Calu3 (cell line): ENCODE measurements around the gene SNTG2. TPM values are rescaled to one million over a fixed set of nuclear protein-coding genes. Genes with fewer than 3 reads are reported as not detected.

ENCODE experiments used
- BruUV-seq: library from RNA; stranded (reverse); fragments of 400-500 nt; replicated peaks from 2 replicates; lab custom pipeline; 2021; lab: Mats Ljungman, UMichigan
- CTCF ChIA-PET: fragments of 300-600 bp; sonication (Branson Sonifier 250); formaldehyde crosslinking; loops from one replicate; lab custom pipeline; 2022; ENCODE audit warnings: antibody characterized with exemption; lab: Charles Lee
- DNase-seq: peaks from one replicate; pipeline ENCODE4 v3.0.0; 2022
- H3K27ac Mint-ChIP-seq: one replicate; pipeline ENCODE4 v1.8.0; 2022; ENCODE audit warnings: mixed read lengths; ENCODE audit not compliant: unreplicated experiment
- H3K27me3 Mint-ChIP-seq: one replicate; pipeline ENCODE4 v1.8.0; 2022; ENCODE audit warnings: mixed read lengths; ENCODE audit not compliant: unreplicated experiment
- H3K36me3 Mint-ChIP-seq: one replicate; pipeline ENCODE4 v1.8.0; 2022; ENCODE audit warnings: mild to moderate bottlenecking, moderate library complexity, mixed read lengths; ENCODE audit not compliant: insufficient read depth, unreplicated experiment
- H3K4me1 Mint-ChIP-seq: one replicate; pipeline ENCODE4 v1.8.0; 2022; ENCODE audit warnings: mild to moderate bottlenecking, low read depth, mixed read lengths; ENCODE audit not compliant: unreplicated experiment
- H3K4me3 Mint-ChIP-seq: one replicate; pipeline ENCODE4 v1.8.0; 2022; ENCODE audit warnings: mild to moderate bottlenecking, low read depth, moderate library complexity, mixed read lengths; ENCODE audit not compliant: unreplicated experiment
- H3K9me3 Mint-ChIP-seq: one replicate; pipeline ENCODE4 v1.8.0; 2022; ENCODE audit warnings: low read depth, mixed read lengths; ENCODE audit not compliant: unreplicated experiment
- CTCF ChIP-seq: fragments of 200-600 bp; IDR thresholded peaks from one replicate; pipeline ENCODE4 v1.8.0; 2022; ENCODE audit warnings: antibody characterized with exemption; ENCODE audit not compliant: unreplicated experiment
- intact Hi-C: fragments of 100-400 bp; cut with micrococcal nuclease; formaldehyde crosslinking; loops from one replicate; pipeline ENCODE4 v1.10.0; 2022; ENCODE audit not compliant: unreplicated experiment
- total RNA-seq: library from RNA; stranded (reverse); gene quantifications from 2 replicates; pipeline ENCODE4 v1.2.3, GENCODE V29; 2022

Gene SNTG2
- total RNA-seq, 1 experiment from 2014 or later = not detected

GRCh38 chr2:1054399-1054798 is 103.8 kb downstream of the SNTG2 start:
- no peak for TF ChIP-seq CTCF
- H3K4me1 Mint-ChIP-seq = no peaks in the 10 kb centered on the region
- H3K27ac Mint-ChIP-seq = no peak overlapping the region
- no peak for DNase-seq
- H3K4me3 Mint-ChIP-seq = no peak overlapping the region
- H3K9me3 Mint-ChIP-seq = peaks cover 17% of the 10 kb centered on the region
- H3K27me3 Mint-ChIP-seq = no peaks in the 10 kb centered on the region
- CTCF ChIA-PET = no interaction called here
- no peaks in the 10 kb centered on the region for H3K36me3 Mint-ChIP-seq
- intact Hi-C loops = no loop called here
- BruUV-seq = no TSS peak

GRCh38 chr2:1055014-1055595 is 104.5 kb downstream of the SNTG2 start:
- BruUV-seq = no TSS peak
- CTCF ChIA-PET = no interaction called here
- TF ChIP-seq CTCF = no peak
- DNase-seq = no peak
- Mint-ChIP-seq H3K4me3 (no peak overlapping the region), H3K36me3 (no peaks in the 10 kb centered on the region), H3K27ac (no peak overlapping the region), H3K27me3 (no peaks in the 10 kb centered on the region), H3K4me1 (no peaks in the 10 kb centered on the region), H3K9me3 (peaks cover 14% of the 10 kb centered on the region)
- intact Hi-C loops = no loop called here

GRCh38 chr2:1060372-1060771 is 109.7 kb downstream of the SNTG2 start:
- BruUV-seq = no TSS peak
- no peak overlapping the region for H3K27ac Mint-ChIP-seq
- DNase-seq = no peak
- H3K4me3 Mint-ChIP-seq = no peak overlapping the region
- peaks cover 16% of the 10 kb centered on the region for H3K9me3 Mint-ChIP-seq
- no peaks in the 10 kb centered on the region for H3K27me3 Mint-ChIP-seq
- intact Hi-C loops = no loop called here
- TF ChIP-seq CTCF = no peak
- H3K36me3 Mint-ChIP-seq = no peaks in the 10 kb centered on the region
- CTCF ChIA-PET = no interaction called here
- no peaks in the 10 kb centered on the region for H3K4me1 Mint-ChIP-seq

GRCh38 chr2:1060987-1061386 is 110.3 kb downstream of the SNTG2 start:
- no peak overlapping the region for H3K27ac Mint-ChIP-seq
- no peak for DNase-seq
- no peaks in the 10 kb centered on the region for H3K4me1 Mint-ChIP-seq
- CTCF ChIA-PET = no interaction called here
- no peak for TF ChIP-seq CTCF
- H3K27me3 Mint-ChIP-seq = no peaks in the 10 kb centered on the region
- peaks cover 16% of the 10 kb centered on the region for H3K9me3 Mint-ChIP-seq
- no TSS peak for BruUV-seq
- no peaks in the 10 kb centered on the region for H3K36me3 Mint-ChIP-seq
- no peak overlapping the region for H3K4me3 Mint-ChIP-seq
- intact Hi-C loops = no loop called here
